GM18909 (cell line): Measurements from ENCODE around the gene MIOS.
"Not testable (repeated sequence)": the region's sequence is repeated elsewhere in the genome, so short reads cannot be mapped to it uniquely, and the experiment has no call there.

Experiments used
- ATAC-seq: cut with Tn5 transposase; IDR thresholded peaks from one replicate; pipeline ENCODE4 v1.9.1; 2021; ENCODE audit warnings: mild to moderate bottlenecking; ENCODE audit not compliant: unreplicated experiment, poor library complexity

MIOS gene

DNA sequence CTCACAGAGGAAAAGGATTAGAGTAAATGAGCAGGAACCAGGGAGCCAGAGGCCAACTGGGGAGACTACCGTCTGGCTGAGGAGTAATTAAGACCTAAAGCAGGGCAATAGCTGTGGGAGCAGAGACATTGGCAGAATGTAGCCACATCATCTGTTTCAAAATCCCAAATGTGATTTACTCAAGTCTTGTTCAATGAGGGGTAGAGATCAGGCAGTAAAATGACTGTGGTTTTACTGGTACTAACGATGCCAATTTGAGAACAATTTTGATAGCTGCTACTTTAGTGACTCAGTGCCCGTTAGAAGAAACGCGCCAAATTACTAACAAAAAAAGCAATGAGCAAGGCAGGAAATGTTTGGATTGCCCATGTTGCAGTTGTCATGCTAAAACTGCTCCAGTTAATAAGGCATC lies 12.7 kb upstream of the MIOS start:
- ATAC-seq, result no peak

DNA sequence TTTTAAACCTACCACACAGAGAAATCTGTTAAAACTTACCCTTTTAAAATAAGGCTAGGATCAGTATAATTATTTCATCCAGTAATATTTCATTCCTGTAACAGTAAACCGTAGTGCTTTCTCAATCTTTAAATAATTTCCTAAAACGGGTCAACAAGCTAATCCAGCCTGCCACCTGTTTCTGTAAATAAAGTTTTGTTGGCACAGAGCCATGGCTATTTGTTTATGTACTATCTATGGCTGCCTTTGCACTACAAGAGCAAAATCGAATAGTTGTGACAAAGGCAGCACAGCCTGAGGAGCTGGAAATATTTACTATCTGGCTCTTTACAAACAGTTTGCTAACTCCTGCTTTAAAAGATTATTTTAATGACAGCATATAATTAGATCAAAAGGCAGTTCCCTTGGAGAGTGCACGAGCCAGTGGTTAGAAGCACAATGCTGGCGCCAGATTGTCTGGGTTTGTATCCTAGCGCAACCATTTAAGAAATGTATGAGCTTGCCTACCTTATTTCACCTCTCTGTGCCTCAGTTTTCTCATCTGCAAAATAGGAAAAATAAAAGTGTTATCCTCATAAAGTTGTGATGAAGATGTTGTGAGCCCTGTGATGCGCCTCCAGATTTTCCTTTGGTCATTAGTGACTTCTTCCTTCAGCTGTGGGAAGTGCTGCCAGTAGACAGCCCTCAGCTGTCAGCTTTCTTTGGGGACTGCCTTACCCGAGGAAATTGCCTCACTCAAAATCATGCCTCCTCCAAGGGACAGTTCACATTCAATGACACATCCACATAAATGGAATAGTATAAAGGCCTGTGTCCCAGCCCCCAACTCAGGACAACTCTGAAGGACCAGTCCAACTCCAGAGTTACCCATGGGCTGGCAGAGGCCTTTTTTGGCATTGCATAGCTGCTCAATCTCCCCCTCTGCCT lies 11.8 kb upstream of the MIOS start:
- no peak for ATAC-seq

DNA sequence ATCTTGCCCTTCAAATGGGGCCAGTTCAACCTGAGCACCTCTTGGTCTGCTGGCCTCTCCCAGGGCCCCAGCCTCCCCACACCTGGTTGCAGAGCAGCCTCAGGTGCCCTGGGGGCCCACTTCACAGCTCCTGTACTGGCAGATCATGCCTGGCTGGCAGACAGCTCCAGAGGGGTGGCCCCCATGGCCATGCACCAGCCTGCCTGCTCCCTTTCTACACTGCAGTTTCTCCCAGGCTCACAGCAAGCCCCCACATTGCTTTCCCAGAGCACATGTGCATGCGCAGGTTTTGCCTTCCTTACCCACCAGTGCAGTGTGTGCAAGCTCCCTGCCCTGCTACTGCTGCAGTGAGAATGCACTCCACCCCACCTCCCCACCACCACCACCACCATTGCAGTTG lies 9.8 kb upstream of the MIOS start:
- no peak for ATAC-seq

DNA sequence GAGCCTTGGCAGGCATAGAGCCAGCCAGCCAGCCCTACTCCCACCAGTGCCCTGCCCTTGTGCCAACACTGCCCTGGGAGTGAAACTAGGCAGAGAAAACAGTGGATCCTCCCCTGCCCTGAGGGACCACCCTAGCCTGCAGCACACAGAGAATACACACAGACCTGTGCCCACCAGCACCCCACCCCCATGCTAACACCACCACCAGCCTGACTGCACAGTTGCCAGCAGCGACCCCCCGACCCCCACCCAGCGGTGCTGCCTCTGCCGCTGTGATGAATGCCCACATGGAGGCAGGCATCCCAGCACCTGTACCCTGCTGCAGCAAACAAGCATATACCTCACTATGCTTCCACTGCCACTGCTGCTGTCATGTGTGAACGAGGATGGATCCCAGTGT lies 9.4 kb upstream of the MIOS start:
- ATAC-seq, result no peak

DNA sequence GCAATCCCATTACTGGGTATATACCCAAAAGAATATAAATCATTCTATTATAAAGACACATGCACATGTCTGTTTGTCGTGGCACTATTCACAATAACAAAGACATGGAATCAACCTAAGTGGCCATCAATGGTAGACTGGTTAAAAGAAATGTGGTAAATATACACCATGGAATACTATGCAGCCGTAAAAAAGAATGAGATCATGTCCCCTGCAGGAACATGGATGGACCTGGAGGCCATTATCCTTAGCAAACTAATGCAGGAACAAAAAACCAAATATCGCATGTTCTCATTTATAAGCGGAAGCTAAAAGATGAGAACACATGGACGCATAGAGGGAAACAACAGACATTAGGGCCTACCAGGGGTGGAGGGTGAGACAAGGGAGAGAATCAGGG lies 5.1 kb upstream of the MIOS start:
- ATAC-seq, result not testable (repeated sequence)

DNA sequence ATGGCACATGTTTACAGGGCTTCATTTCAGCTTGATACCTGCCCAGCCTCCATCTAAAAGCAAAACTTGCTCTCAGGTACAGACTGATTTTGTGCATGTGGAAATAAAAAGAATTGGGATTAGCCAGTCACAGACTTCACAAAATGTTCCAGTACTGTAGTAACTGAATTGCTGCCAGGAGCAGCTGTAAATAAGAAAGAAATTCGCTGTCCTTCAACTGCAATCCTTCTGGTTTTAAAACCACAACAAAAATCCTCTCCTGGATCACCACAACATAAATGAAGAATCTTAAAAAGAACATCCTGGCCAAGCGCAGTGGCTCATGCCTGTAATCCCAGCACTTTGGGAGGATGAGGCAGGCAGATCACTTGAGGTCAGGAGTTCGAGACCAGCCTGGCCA lies 3.9 kb upstream of the MIOS start:
- no peak for ATAC-seq

DNA sequence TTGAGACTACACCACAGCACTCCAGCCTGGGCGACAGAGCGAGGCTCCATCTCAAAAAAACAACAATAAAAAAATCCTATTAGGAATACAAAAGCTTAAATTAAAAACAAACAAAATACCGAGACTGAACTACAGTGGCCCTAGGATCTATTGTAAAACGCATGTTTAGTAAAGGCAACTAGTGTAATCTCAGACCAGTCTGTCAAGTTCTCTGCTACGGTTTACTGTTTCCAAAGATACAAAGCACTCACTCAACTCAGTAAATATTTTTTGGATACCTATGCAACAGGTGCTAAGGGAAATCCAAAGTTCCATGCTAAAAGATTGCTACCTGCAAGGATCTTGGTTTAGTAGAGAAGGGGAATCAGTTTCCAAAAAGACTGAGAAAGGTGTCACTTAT lies 3.4 kb upstream of the MIOS start:
- ATAC-seq, result no peak

DNA sequence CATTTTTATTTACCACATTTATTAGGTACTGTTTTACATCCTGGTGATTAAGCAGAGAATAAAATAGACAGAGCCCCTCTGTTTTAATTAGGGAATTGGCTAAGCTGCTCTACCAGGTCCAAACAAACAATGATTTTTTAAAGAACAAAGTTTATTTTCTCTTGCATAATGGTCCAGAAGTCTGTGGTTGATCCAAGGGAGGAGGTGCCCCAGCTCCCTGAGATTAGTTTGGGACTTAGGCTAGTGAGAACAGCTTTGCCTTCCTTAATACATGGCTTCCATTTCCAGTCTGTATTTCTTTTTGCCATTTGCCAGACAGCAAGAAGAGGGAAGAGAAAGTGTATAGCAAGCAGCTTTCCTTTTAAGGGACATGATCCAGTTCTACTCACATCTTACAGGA lies 2.9 kb upstream of the MIOS start:
- no peak for ATAC-seq

DNA sequence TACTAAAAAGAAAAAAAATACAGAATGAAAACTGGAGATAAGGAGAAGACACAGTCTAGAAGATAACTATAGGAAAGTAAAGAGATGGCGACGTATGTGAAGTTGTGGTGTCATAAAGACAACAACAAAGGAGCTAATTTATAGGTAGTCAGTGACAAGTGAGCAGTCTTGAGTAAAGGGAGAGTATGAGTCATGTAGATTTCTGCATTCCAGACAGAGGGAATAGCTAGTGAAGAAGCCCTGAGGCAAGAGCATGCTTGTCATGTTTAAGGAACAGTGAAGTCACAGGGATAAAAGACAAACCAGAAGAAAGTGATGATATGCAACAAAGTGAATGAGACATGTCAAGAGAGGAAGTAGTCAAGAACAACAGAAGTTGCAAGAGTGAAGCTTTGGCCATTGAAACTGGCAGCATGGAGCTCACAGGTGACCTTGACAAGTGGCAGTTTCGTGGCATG lies 2.3 kb upstream of the MIOS start:
- no peak for ATAC-seq

DNA sequence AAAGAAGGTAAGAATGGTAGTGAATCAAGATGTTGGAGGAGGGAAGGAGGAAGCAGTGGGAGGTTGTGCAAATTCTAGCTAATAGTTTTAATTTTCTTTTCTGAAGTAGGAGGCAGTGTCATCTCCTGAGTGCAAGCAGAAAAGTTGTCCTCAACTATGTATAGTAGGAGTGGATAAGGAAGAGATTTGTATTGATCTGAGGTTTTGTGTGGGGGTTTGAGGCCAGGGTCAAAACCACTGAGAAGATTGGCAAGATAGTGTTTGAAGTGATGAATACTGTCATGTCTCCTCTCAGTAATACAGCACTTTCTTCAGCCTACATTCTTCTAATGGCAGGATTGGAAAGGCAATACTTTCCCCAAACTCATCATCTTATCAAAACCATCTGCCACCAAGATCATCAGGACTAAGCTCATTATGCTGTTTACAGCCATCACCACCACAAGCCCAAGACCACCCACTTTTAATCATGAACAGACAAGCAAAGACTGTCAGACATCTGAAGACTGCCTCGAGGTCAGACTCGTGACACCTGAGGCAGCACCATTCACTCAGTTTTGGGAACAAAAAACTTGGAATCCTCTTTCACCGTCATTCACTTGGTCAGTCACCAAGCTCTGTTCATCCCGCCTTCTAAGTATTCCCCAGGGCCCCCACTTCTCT lies 1.5 kb upstream of the MIOS start:
- no peak for ATAC-seq

DNA sequence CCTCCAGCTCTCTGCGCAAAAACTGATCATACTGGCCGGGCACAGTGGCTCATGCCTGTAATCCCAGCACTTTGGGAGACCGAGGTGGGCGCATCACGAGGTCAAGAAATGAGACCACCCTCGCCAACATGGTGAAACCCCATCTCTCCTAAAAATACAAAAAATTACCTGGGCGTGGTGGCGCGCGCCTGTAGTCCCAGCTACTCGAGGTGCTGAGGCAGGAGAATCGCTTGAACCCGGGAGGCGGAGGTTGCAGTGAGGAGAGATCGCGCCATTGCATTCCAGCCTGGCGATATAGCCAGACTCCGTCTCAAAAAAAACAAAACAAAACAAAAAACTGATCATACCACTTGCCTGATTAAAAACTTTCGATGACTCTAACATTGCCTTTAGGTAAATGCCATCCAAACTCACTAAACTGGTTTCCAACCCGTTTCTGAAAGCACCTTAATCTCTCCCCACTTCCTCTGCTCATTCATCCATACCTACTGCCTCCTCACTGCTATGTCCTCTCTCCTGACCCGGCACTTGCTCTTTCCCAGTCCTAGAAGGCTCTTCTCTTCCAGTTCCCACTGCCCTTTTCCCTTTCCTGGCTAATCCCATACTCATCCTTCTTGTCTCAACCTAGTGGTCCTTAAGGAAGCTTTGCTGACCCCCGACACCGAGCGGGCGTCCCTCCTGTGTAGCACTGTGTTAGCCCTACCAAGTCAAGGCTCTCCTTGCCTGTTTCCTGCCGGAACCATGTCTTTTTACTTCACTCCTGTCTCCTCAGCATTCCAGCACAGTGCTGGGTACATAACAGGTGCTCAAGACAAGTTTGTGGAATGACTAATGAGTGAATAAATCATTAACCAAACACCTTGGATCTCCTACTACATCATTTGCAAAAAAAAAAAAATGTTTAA lies 686 bp upstream of the MIOS start:
- peak; percentile 33 for ATAC-seq

DNA sequence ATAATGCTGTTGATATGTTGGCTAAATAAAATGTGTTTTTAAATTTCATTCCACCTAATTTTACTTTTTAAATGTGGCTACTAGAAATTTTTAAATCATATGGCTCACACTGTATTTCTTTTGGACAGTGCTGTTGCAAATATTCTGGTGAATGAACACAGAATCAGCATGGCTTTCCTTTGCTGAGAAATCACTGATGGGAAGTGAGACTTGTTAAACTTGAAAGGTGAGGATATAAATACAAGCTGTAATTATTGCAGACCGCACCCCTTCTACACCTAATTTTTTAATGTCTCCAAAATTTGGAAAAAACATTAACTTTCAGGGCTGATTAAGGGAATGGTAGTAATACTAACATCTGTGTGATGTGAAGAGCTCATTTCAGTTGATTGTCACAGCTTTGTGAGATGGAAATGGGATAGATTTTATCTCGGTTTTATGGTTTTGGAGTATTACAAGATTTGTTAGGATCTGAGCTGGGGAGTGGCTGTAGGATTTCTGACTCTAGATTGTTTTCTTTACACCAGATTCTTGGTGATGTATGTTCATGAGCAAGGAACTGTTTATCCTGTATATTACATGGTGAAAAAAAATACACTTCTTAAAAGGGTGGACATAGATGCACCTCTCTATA lies 1.3 kb downstream of the MIOS start:
- no peak for ATAC-seq

DNA sequence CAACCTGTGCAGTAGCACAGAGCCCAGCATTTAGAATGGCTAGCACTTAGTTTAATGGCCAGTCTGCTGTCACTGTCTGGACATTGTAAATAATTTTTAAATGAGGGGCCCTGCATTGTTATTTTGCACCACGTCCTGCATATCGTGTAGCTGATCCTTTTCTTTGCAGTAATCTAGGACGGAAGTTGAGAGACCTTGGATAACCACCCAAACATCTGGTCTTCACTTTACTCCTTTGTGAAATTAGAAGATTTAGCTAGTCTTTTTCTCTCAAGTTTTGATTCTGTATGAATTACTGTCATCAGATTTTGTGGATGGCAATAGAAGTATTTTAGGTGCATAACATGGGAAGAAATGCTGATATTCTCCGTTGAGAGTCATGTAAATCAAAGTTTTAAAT lies 1.9 kb downstream of the MIOS start:
- ATAC-seq, result no peak

DNA sequence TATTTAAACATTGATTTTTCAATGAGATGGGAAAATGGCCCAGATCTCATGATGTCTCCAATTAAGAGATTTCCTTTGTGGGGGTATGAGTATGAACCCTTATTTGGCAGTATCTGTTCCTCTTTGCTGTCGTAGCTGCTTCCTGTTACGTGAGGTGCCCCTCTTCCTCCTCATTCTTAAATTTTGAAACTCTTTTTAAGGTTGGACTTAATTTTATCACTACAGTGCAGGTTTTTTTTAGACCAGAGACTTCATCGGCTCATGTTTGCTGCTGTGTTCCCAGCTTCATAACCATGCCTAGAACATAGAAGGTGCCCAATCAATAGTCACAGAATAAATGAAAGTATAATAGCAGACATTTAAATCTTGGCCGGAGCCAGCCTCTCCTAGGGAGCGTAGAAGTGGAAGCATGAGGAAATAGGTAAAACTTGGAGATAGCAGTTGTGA lies 2.4 kb downstream of the MIOS start:
- ATAC-seq, result peak; percentile 45

DNA sequence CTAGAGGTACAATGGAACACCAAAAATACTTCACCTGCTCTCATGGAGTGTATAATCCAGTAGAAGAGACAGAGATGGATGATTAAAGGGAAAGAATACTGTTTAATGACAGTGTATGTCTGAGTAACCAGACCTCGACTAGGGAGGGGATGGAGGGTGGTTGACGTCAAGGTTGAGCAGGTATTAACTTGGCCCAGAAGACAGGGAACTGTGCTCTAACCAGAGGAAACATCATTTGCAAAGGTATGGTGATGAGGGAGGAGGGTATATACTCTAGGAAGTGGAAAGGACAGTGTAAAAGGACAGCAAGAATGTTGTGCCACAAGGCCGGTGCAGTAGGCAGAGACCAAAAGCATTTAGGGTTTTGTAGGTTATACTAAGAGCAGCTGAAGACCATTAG lies 2.9 kb downstream of the MIOS start:
- no peak for ATAC-seq

DNA sequence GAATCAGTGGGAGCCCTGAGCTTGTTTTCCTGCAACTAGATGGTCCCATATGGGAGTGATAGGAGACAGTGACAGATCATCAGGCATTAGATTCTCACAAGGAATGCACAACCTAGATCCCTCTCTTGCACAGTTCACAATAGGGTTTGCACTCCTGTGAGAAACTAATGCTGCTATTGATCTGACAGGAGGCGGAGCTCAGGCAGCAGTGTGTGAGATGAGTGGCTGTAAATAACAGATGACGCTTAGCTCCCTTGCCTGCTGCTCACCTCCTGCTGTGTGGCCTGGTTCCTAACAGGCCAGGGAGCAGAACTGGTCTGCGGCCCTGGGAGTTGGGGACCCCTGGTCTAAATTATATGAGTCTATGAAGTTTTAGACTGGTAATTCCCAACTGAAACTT lies 3.9 kb downstream of the MIOS start:
- ATAC-seq, result no peak

DNA sequence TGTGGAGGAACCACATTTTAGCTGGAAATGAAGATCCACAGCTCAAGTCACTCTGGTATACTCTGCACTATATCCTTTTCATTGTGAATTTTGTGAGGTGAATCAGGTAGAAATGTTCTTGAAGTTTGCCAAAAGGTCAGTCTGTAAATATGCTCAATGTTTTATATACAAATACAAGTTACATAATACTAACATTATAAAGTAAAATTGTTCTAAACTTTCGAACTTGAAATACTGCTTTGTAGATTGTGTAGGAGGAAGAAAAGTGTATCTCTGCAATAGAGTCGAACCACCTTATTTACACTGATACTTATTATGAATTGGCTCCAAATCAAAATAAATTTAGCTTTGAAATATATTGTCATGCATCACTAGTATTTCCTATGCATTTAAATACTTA lies 7.0 kb downstream of the MIOS start:
- no peak for ATAC-seq

DNA sequence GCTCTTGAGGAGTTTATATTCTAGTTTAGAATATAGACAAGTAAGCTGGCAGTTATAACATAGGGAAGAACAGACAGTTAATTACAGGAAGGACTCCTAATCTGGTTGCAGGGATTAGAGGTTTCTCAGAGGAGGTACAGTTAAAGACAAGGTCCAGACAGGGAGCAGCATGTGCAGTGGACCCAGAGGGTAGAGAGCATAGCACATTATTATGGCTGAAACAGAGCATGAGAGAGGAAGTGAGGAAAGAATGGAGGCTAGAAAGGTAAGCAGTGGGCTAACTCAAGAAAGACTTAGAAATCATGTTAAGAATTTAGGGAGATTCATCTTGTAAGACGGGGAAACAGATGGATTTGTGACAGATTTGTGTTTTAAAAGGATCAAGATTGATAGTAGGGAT lies 9.7 kb downstream of the MIOS start:
- ATAC-seq, result no peak

DNA sequence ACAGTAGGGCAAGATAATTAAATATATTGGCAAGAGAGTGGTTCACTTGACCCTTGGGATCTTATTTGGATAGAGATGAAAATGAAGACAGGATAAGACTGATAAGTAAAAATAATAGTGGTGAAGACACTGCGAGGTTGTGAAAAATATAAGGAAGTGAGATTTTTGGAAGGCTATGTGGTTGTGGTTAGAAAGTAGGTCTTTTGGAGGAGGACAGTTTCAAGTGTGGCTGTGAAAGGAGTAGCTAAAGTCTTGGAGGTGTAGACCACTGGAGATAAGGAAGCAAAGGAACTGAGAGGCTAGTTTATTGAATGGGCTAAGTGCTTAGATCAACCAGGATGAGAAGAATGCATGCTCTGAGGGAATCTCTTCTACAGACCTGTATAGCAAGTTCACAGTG lies 11.2 kb downstream of the MIOS start:
- peak; percentile 66 for ATAC-seq

DNA sequence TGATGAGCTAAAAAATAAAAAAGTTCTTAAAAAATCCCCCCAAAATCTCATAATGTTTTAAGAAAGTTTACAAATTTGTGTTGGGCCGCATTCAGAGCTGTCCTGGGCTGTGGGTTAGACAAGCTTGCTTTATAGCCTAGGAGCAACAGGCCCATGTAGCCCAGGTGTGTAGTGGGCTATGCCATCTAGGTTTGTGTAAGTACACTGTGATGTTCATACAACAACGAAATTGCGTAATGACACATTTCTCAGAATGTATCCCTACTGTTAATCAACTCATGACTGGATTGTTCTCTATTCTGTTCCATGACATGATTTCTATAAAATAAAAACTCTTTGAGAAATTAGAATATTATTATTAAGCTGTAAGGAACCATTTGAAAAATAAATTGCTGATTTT lies 13.0 kb downstream of the MIOS start:
- ATAC-seq, result no peak
